ENCODE results near the gene HOXC4.
"Not testable (repeated sequence)": the region's sequence is repeated elsewhere in the genome, so short reads cannot be mapped to it uniquely, and the experiment has no call there.

GRCh38 chr12:54081581-54082396, 28.2 kb downstream of the HOXC4 start:
- TF ChIP-seq CTCF (IDR thresholded peaks at IDR 0.05); POLR2AphosphoS5 (IDR thresholded peaks at IDR 0.05); POLR2A (IDR thresholded peaks at IDR 0.05; ENCODE audit: low read depth): not testable (repeated sequence)
